NT2/D1 (cell line): ENCODE measurements around the gene PRTFDC1.

Experiments
- YY1 ChIP-seq: IDR thresholded peaks from 2 replicates; pipeline ENCODE4 v1.6.1; 2011; ENCODE audit not compliant: insufficient read length, insufficient read depth
- ZNF274 ChIP-seq: IDR thresholded peaks from 2 replicates; pipeline ENCODE4 v1.6.1; 2011; ENCODE audit warnings: mild to moderate bottlenecking, low read depth, low read length

GRCh38 chr10:24871011-24871935 lies 81.1 kb downstream of the PRTFDC1 start:
- TF ChIP-seq ZNF274 (no peak), YY1 (no peak)
